Liver (tissue), 9 donors: ENCODE results near the gene GIMAP5. TPM values are rescaled to one million over a fixed set of nuclear protein-coding genes. Genes with fewer than 3 reads are reported as not detected.

Experiments
- DNase-seq: peaks from one replicate; pipeline ENCODE4 v3.0.0-alpha.2; 2017; ENCODE audit warnings: low spot score
- H3K27ac ChIP-seq, 2 donors: one replicate each; pipeline ENCODE4 v1.7.0; 2013; ENCODE audit warnings: inconsistent platforms in 2 of 2, low read length in 2 of 2, control low read depth in 1 of 2, low read depth in 1 of 2, mild to moderate bottlenecking in 1 of 2
- H3K27me3 ChIP-seq, 4 donors: one replicate each; pipeline versions ENCODE4 v1.6.1 to v1.7.0; 2013; ENCODE audit warnings: low read length in 3 of 4, inconsistent platforms in 1 of 4, mild to moderate bottlenecking in 1 of 4, moderate library complexity in 1 of 4; ENCODE audit not compliant: control insufficient read depth in 4 of 4, insufficient read depth in 4 of 4
- H3K36me3 ChIP-seq, 4 donors: one replicate each; pipeline versions ENCODE4 v1.6.1 to v1.7.0; 2013; ENCODE audit warnings: low read length in 3 of 4, mild to moderate bottlenecking in 3 of 4, low read depth in 1 of 4, moderate library complexity in 1 of 4; ENCODE audit not compliant: control insufficient read depth in 4 of 4, insufficient read depth in 3 of 4
- H3K4me1 ChIP-seq, 4 donors: one replicate each; pipeline versions ENCODE4 v1.6.1 to v1.7.0; 2013; ENCODE audit warnings: low read length in 3 of 4, mild to moderate bottlenecking in 3 of 4, moderate library complexity in 1 of 4; ENCODE audit not compliant: control insufficient read depth in 4 of 4, insufficient read depth in 4 of 4
- H3K4me3 ChIP-seq, 3 donors: one replicate each; pipeline versions ENCODE4 v1.6.1 to v1.7.0; 2013; ENCODE audit warnings: low read length in 3 of 3, control low read depth in 1 of 3, low read depth in 1 of 3, mild to moderate bottlenecking in 1 of 3
- H3K9ac ChIP-seq, 2 donors: one replicate each; pipeline ENCODE4 v1.7.0; 2013; ENCODE audit warnings: low read length in 2 of 2, mild to moderate bottlenecking in 2 of 2, moderate library complexity in 2 of 2, control low read depth in 1 of 2, low read depth in 1 of 2
- H3K9me3 ChIP-seq, 4 donors: one replicate each; pipeline versions ENCODE4 v1.6.1 to v1.7.0; 2013; ENCODE audit warnings: low read length in 3 of 4; ENCODE audit not compliant: control insufficient read depth in 4 of 4
- ATF3 ChIP-seq: IDR thresholded peaks from 2 replicates; pipeline ENCODE4 v1.6.1; 2016; ENCODE audit warnings: antibody characterized with exemption
- EGR1 ChIP-seq, 2 donors: IDR thresholded peaks; 2 replicates each; pipeline ENCODE4 v1.6.1; 2016 to 2018; ENCODE audit warnings: antibody characterized with exemption in 2 of 2, low read depth in 2 of 2
- FOXA1 ChIP-seq: IDR thresholded peaks from 2 replicates; pipeline ENCODE4 v1.6.1; 2016; ENCODE audit warnings: antibody characterized with exemption
- FOXA2 ChIP-seq: IDR thresholded peaks from 2 replicates; pipeline ENCODE4 v1.6.1; 2016; ENCODE audit warnings: antibody characterized with exemption
- GABPA ChIP-seq, 2 donors: IDR thresholded peaks in 1 of 2; conservative IDR thresholded peaks in 1 of 2; 2 replicates each; pipeline ENCODE4 v1.6.1; 2016; ENCODE audit warnings: antibody characterized with exemption in 2 of 2, mild to moderate bottlenecking in 1 of 2, moderate library complexity in 1 of 2
- HNF4A ChIP-seq, 2 donors: conservative IDR thresholded peaks; 2 replicates each; pipeline ENCODE4 v1.6.1; 2016; ENCODE audit warnings: antibody characterized with exemption in 2 of 2, mild to moderate bottlenecking in 2 of 2
- HNF4G ChIP-seq: IDR thresholded peaks from 2 replicates; pipeline ENCODE4 v1.6.1; 2016; ENCODE audit warnings: antibody characterized with exemption
- JUND ChIP-seq, 2 donors: IDR thresholded peaks; 2 replicates each; pipeline ENCODE4 v1.6.1; 2016; ENCODE audit warnings: antibody characterized with exemption in 2 of 2
- REST ChIP-seq: IDR thresholded peaks from 2 replicates; pipeline ENCODE4 v1.6.1; 2016; ENCODE audit warnings: antibody characterized with exemption, mild to moderate bottlenecking
- RXRA ChIP-seq, 2 donors: IDR thresholded peaks; 2 replicates each; pipeline ENCODE4 v1.6.1; 2017 to 2018; ENCODE audit warnings: antibody characterized with exemption in 2 of 2, mild to moderate bottlenecking in 1 of 2
- SP1 ChIP-seq: IDR thresholded peaks from 2 replicates; pipeline ENCODE4 v1.6.1; 2018; ENCODE audit warnings: antibody characterized with exemption, mild to moderate bottlenecking
- TAF1 ChIP-seq: conservative IDR thresholded peaks from 2 replicates; pipeline ENCODE4 v1.6.1; 2016; ENCODE audit warnings: antibody characterized with exemption, mild to moderate bottlenecking
- YY1 ChIP-seq: IDR thresholded peaks from 2 replicates; pipeline ENCODE4 v1.6.1; 2016; ENCODE audit warnings: antibody characterized with exemption, mild to moderate bottlenecking
- ZBTB33 ChIP-seq: IDR thresholded peaks from 2 replicates; pipeline ENCODE4 v1.6.1; 2016; ENCODE audit warnings: antibody characterized with exemption
- WGBS: extraction: QIAGEN DNeasy Blood & Tissue Kit; methylation state at CpG from one replicate; pipeline ENCODE4 v1.1.7; 2013; 5-methylcytosine and 5-hydroxymethylcytosine counted together
- polyA plus RNA-seq, 2 donors: library from polyadenylated mRNA; stranded (reverse) in 1 of 2; unstranded in 1 of 2; fragments of 200-250 nt in 1 of 2; fragments of >200 nt in 1 of 2; fragmentation: Nextera tagmentation in 1 of 2; extraction: Ambion mirVana in 1 of 2; gene quantifications; one replicate each; pipeline versions ENCODE4 v1.2.1 to v1.2.3, GENCODE V29; 2013 to 2015
- total RNA-seq, 2 donors: library from RNA; depleted of rRNA; stranded (reverse); fragments of >200 nt; gene quantifications; one replicate each; pipeline ENCODE4 v1.2.3, GENCODE V29; 2014
- TF ChIP-seq, protein P1 (sequence below): IDR thresholded peaks from 2 replicates; pipeline ENCODE4 v1.6.1; 2016; ENCODE audit warnings: antibody characterized with exemption
- donor health status: healthy.
- donor health status: healthy.
- donor health status: healthy.
- donor health status: healthy.
- donor health status: healthy.

Gene GIMAP5
- total and polyA plus RNA-seq, 4 donors = 9.7 to 20.6 (median 12.1) TPM

DNA sequence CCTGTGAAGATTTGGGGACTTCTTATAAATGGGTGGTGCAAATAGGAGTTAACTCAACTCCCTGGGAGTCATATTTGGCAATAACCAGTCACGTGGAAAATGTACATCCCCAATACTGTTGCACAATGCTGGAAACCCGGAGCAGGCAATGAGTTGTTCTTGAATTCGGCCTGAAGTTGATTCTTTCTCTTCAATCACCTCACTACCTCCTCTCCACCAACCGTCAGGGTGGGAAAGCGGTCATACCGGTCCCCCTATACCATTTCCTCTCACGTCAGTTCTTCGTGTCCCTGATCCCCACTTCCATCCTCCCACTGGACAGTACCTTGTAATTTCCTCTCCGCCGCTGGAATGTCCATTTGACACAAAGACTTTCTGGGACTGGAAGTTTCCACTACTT, 2.8 kb downstream of the GIMAP5 start:
- peaks cover 5 to 20% (median 13%) of the 10 kb centered on the region in 4 donors for H3K4me1 ChIP-seq
- no peak for DNase-seq
- no peaks in the 10 kb centered on the region for H3K36me3 ChIP-seq
- H3K9ac ChIP-seq = peak overlapping the region in 1 of 2 donors; percentile 45
- no peak for TF ChIP-seq FOXA1
- TF ChIP-seq SP1 = peak; percentile 7
- TF ChIP-seq, protein P1, sequence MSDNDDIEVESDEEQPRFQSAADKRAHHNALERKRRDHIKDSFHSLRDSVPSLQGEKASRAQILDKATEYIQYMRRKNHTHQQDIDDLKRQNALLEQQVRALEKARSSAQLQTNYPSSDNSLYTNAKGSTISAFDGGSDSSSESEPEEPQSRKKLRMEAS = peak; percentile 31
- peak; percentile 9 for TF ChIP-seq REST
- no peaks in the 10 kb centered on the region for H3K27me3 ChIP-seq
- H3K9me3 ChIP-seq = no peaks in the 10 kb centered on the region
- peak overlapping the region in 1 of 2 donors; percentile 4 for H3K27ac ChIP-seq
- 73% methylated on average over 10 of the region's 10 CpGs for WGBS
- H3K4me3 ChIP-seq = peak overlapping the region; percentile 2 to 33 (median 9)

GRCh38 chr7:150742286-150742968, 5.2 kb downstream of the GIMAP5 start:
- WGBS = 91% methylated on average over 14 of the region's 14 CpGs

DNA sequence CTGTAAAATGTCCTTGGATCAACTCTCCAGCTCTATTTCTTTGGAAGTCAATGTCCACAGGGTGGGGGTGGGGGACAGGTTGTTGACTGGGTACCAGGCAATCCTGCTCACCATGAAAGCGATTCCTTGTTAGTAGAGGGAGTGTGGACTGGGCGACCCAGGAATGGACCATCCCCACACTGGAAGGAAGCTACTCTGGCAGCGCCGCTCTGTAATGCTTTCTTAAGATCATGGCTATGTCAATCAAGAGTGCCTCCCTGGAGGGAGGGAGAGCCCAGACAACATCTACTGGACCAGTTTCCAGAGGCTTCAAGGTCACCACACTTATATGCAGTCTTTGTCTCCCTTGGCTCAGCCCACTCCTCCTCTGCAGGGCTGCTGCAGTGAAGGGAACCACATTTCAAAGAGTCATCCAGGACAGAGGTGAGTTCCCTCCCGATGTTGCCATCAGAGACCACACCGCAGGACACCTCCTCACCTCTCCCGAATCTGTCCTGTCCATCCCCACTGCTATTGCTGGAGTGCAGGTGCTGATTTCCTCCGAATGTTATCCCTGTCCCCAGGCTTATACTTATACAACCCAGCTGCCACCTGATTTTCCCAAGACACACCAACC, 6.9 kb downstream of the GIMAP5 start:
- H3K9me3 ChIP-seq = no peaks in the 10 kb centered on the region
- no peaks in the 10 kb centered on the region for H3K36me3 ChIP-seq
- H3K4me1 ChIP-seq = peaks cover 2 to 13% (median 5%) of the 10 kb centered on the region in 4 donors
- H3K27ac ChIP-seq = no peak overlapping the region
- no peak overlapping the region for H3K9ac ChIP-seq
- WGBS = 92% methylated on average over 8 of the region's 8 CpGs
- DNase-seq = no peak
- no peak overlapping the region for H3K4me3 ChIP-seq
- no peaks in the 10 kb centered on the region for H3K27me3 ChIP-seq
- no peak for TF ChIP-seq JUND (IDR thresholded peaks at IDR 0.05)
- TF ChIP-seq SP1 = no peak
- no peak for TF ChIP-seq ATF3
- TF ChIP-seq REST = no peak
- no peak for TF ChIP-seq RXRA (IDR thresholded peaks at IDR 0.05)
- no peak for TF ChIP-seq FOXA2
- no peak for TF ChIP-seq ZBTB33
- no peak for TF ChIP-seq YY1
- TF ChIP-seq, protein P1 = no peak
- no peak for TF ChIP-seq TAF1
- TF ChIP-seq HNF4A (conservative IDR thresholded peaks at IDR 0.05) = no peak
- no peak for TF ChIP-seq EGR1 (IDR thresholded peaks at IDR 0.05; ENCODE audit: low read depth in 2 of 2)

More at GRCh38 chr7:150742286-150742968, 5.2 kb downstream of the GIMAP5 start:
- Histone ChIP-seq H3K9me3 (no peaks in the 10 kb centered on the region), H3K27ac (no peak overlapping the region), H3K27me3 (no peaks in the 10 kb centered on the region), H3K4me3 (no peak overlapping the region), H3K9ac (no peak overlapping the region), H3K4me1 (peaks cover 5 to 20% (median 13%) of the 10 kb centered on the region in 4 donors), H3K36me3 (no peaks in the 10 kb centered on the region)
- no peak for TF ChIP-seq GABPA (IDR thresholded peaks at IDR 0.05 in 1 of 2, conservative IDR thresholded peaks at IDR 0.05 in 1 of 2)
- TF ChIP-seq, protein P1 = no peak
- TF ChIP-seq RXRA (IDR thresholded peaks at IDR 0.05) = no peak
- TF ChIP-seq EGR1 (IDR thresholded peaks at IDR 0.05; ENCODE audit: low read depth in 2 of 2) = no peak
- TF ChIP-seq HNF4G = no peak
- DNase-seq = no peak
